Right lobe of liver (tissue), 6 donors: ENCODE results near the gene POU2F1. TPM values are rescaled to one million over a fixed set of nuclear protein-coding genes. Genes with fewer than 3 reads are reported as not detected.
"Not testable (repeated sequence)": the region's sequence is repeated elsewhere in the genome, so short reads cannot be mapped to it uniquely, and the experiment has no call there.

Experiments
- ATAC-seq, 4 donors: fragments of 200-7000 bp; cut with Tn5 transposase; one replicate each; pipeline ENCODE4 v1.9.1; 2020; ENCODE audit warnings: mild to moderate bottlenecking in 4 of 4, moderate library complexity in 4 of 4
- DNase-seq, 3 donors: peaks; one replicate each; pipeline ENCODE4 v3.0.0-alpha.2; 2020
- H3K27ac ChIP-seq, 3 donors: fragments of 200-600 bp; one replicate each; pipeline ENCODE4 v1.8.0; 2022
- H3K27me3 ChIP-seq, 2 donors: fragments of 200-600 bp; one replicate each; pipeline ENCODE4 v1.8.0; 2022
- H3K36me3 ChIP-seq, 4 donors: fragments of 200-600 bp; sonication (generic) in 1 of 4; one replicate each; pipeline versions ENCODE4 v1.5.1 to v1.8.0; 2017 to 2022; ENCODE audit warnings: control low read depth in 1 of 4
- H3K4me1 ChIP-seq, 4 donors: fragments of 200-600 bp; sonication (generic) in 1 of 4; one replicate each; pipeline versions ENCODE4 v1.5.1 to v1.8.0; 2017 to 2022; ENCODE audit warnings: control low read depth in 1 of 4
- H3K4me3 ChIP-seq, 3 donors: fragments of 200-600 bp; one replicate each; pipeline ENCODE4 v1.8.0; 2022
- H3K9me3 ChIP-seq, 4 donors: fragments of 200-600 bp; sonication (generic) in 1 of 4; one replicate each; pipeline versions ENCODE4 v1.5.1 to v1.8.0; 2017 to 2022; ENCODE audit warnings: control low read depth in 1 of 4
- POLR2A ChIP-seq: fragments of 450-650 bp; IDR thresholded peaks from one replicate; pipeline ENCODE4 v1.6.1; 2017; ENCODE audit warnings: antibody characterized with exemption, mild to moderate bottlenecking
- WGBS: methylation state at CpG from one replicate; pipeline ENCODE4 v1.1.6; 2018; ENCODE audit warnings: low coverage, low lambda C conversion rate; ENCODE audit not compliant: insufficient coverage; ENCODE audit errors: missing lambda C conversion rate; 5-methylcytosine and 5-hydroxymethylcytosine counted together
- intact Hi-C, 2 donors: fragments of 100-400 bp; cut with DNase I; formaldehyde crosslinking; loops; one replicate each; pipeline versions ENCODE4 v1.11.2 to v1.14.1; 2022
- total RNA-seq, 6 experiments: library from RNA; depleted of rRNA in 2 of 6; stranded (reverse); fragments of >200 nt in 2 of 6; fragmentation: NEBNext Ultra II Directional in 3 of 6; extraction: Animal tissue kit (Norgen Biotek cat#: 25700) in 3 of 6; gene quantifications; one replicate each; pipeline versions ENCODE4 v1.1.0 to v1.2.4, GENCODE V29; 2016 to 2023
- TF ChIP-seq, protein P1 (sequence below), 4 donors: fragments of 200-600 bp in 3 of 4; fragments of 450-650 bp in 1 of 4; IDR thresholded peaks; one replicate each; pipeline versions ENCODE4 v1.5.1 to v1.8.0; 2016 to 2022; ENCODE audit warnings: antibody characterized with exemption in 4 of 4, mild to moderate bottlenecking in 2 of 4
- donor health status: DM: no; HTN: yes; CAD: no.
- donor health status: DM: no; HTN: no; CAD: no.
- donor health status: DM: no; HTN: no; CAD: no.
- donor health status: DM: no; HTN: yes; CAD: no.
- donor health status: DM: no; HTN: yes; CAD: no.

POU2F1 gene
- total RNA-seq, 6 experiments from 2014 or later, result 4.8 to 10.3 (median 6.2) TPM

DNA sequence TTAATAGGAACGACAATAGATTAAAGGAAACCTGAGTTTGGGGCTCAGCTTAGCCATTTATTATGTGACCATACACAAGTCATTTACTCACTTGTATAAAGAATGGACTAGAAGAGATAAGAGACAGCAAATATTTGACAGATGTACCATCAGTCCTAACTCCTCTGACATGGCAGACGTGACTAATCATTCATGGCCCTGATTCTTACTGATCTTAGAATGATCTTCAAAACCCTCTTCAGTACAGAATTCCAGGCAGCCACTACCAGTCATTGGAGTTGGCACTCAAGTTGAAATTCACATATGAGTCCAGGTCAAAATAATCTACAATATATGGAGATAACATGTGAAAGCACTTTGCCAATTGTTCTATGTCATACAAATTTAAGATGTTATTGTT, 21.0 kb upstream of the POU2F1 start:
- no peaks in the 10 kb centered on the region for H3K9me3 ChIP-seq
- DNase-seq (no peak), ATAC-seq (no peak)
- WGBS, result 78% methylated on average over 2 of the region's 2 CpGs
- no peaks in the 10 kb centered on the region for H3K4me1 ChIP-seq
- intact Hi-C loops, result no loop called here
- no peak overlapping the region for H3K27ac ChIP-seq
- H3K4me3 ChIP-seq, result no peak overlapping the region
- H3K36me3 ChIP-seq, result no peaks in the 10 kb centered on the region
- H3K27me3 ChIP-seq, result no peaks in the 10 kb centered on the region
- TF ChIP-seq, protein P1, sequence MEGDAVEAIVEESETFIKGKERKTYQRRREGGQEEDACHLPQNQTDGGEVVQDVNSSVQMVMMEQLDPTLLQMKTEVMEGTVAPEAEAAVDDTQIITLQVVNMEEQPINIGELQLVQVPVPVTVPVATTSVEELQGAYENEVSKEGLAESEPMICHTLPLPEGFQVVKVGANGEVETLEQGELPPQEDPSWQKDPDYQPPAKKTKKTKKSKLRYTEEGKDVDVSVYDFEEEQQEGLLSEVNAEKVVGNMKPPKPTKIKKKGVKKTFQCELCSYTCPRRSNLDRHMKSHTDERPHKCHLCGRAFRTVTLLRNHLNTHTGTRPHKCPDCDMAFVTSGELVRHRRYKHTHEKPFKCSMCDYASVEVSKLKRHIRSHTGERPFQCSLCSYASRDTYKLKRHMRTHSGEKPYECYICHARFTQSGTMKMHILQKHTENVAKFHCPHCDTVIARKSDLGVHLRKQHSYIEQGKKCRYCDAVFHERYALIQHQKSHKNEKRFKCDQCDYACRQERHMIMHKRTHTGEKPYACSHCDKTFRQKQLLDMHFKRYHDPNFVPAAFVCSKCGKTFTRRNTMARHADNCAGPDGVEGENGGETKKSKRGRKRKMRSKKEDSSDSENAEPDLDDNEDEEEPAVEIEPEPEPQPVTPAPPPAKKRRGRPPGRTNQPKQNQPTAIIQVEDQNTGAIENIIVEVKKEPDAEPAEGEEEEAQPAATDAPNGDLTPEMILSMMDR (IDR thresholded peaks at IDR 0.05), result no peak
- no peak for TF ChIP-seq POLR2A

DNA sequence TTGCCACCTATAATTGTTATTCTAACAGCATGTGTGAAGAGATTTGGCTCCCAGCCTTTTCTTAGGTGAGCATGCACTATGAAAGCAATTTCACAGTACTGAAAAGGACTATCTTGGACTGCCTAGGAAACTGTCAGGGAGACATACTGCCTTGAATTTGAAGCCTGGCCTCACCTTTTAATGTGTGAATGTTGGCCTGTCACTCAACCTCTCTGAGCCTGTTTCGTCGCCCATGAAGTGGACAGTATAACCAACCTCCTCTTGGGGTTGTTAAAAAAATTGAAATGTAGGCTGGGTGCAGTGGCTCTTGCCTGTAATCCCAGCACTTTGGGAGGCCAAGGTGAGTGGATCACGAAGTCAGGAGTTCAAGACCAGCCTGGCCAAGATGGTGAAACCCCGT, 20.4 kb upstream of the POU2F1 start:
- Histone ChIP-seq H3K27me3 (no peaks in the 10 kb centered on the region), H3K27ac (no peak overlapping the region), H3K9me3 (no peaks in the 10 kb centered on the region), H3K4me3 (no peak overlapping the region), H3K4me1 (no peaks in the 10 kb centered on the region), H3K36me3 (no peaks in the 10 kb centered on the region)
- DNase-seq (no peak), ATAC-seq (no peak)
- intact Hi-C loops, result no loop called here
- no peak for TF ChIP-seq POLR2A
- TF ChIP-seq, protein P1 (IDR thresholded peaks at IDR 0.05), result no peak
- WGBS, result 78% methylated on average over 4 of the region's 4 CpGs

DNA sequence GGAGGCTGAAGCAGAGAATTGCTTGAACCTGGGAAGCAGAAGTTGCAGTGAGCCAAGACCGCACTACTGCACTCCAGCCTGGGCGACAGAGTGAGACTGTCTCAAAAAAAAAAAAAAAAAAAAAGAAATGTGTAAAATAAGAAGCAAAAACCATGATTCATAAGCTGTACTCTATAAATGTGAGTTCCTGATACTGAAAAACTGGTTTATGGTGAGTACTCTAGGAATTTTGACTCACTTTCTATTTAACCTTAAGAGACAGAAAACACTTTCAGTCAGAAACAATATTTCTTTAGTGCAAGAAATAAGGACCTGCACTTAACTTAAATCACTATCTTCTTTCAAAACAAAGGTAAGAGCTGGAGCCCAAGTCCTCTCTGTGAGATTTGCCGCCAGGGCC, 19.9 kb upstream of the POU2F1 start:
- Histone ChIP-seq H3K36me3 (no peaks in the 10 kb centered on the region), H3K4me1 (no peaks in the 10 kb centered on the region), H3K27ac (no peak overlapping the region), H3K27me3 (no peaks in the 10 kb centered on the region), H3K9me3 (no peaks in the 10 kb centered on the region), H3K4me3 (no peak overlapping the region)
- ATAC-seq, result no peak
- 100% methylated on average over 3 of the region's 3 CpGs for WGBS
- TF ChIP-seq, protein P1 (IDR thresholded peaks at IDR 0.05), result no peak
- TF ChIP-seq POLR2A, result no peak
- intact Hi-C loops, result no loop called here
- no peak for DNase-seq

DNA sequence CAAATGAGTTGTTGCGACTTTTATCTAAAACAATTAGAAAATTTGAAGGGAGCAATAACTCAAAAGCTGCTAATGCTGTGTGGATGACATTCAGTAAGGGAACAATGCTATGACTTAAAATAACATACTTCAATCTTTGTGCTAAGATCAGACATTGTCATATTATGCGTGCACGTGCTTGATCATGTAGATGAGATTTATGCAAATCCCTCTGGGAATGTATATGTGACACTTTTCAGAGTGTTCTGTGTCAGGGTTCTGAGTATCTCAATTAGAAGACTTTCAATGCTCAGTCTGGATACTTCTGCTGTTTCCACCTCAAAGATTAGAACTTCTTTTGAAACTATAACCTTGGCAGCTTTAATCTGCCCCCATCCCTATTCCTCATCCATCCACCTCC, 18.6 kb upstream of the POU2F1 start:
- ATAC-seq, result no peak
- Histone ChIP-seq H3K27me3 (no peaks in the 10 kb centered on the region), H3K9me3 (no peaks in the 10 kb centered on the region), H3K27ac (no peak overlapping the region), H3K4me3 (no peak overlapping the region), H3K36me3 (no peaks in the 10 kb centered on the region), H3K4me1 (no peaks in the 10 kb centered on the region)
- intact Hi-C loops, result no loop called here
- no peak for DNase-seq
- 92% methylated on average over 3 of the region's 3 CpGs for WGBS
- TF ChIP-seq, protein P1 (IDR thresholded peaks at IDR 0.05), result no peak
- TF ChIP-seq POLR2A, result no peak

DNA sequence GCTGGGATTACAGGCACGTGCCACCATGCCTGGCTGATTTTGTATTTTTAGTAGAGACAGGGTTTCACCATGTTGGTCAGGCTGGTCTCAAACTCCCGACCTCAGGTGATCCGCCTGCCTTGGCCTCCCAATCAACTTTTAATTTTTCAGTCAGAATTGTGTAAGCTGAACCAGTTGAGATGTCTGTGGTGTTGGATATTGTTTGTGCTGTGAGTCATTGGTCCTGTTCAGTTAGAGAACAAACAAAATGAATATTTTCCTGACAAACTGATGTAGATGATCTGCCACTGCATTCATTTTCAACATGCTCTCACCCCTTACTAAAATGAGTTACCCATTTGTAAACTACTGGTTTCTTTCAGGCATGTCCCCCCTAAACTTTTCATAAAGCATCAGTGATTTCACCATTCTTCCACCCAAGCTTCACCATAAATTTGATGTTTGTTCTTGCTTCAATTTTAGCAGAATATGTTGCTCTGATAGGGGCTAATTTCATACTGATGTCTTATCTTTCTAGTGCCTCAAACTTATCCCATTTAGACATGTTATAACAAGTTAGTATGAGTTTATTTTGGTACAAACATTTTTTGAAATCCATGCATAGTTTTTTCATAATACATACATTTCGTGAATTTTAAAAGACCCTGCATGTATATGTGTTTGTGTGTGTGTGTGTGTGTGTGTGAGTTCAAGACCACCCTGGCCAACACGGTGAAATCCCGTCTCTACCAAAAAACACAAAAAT, 15.2 kb upstream of the POU2F1 start:
- WGBS, result 93% methylated on average over 4 of the region's 6 CpGs

More for the DNA sequence above, 15.2 kb upstream of the POU2F1 start:
- intact Hi-C loops, H3K4me3 ChIP-seq, DNase-seq, H3K27ac ChIP-seq, H3K27me3 ChIP-seq, H3K9me3 ChIP-seq, ATAC-seq, H3K36me3 ChIP-seq, H3K4me1 ChIP-seq: not testable (repeated sequence)
